H9 (cell line): Measurements from ENCODE around the gene DNLZ. TPM values are rescaled to one million over a fixed set of nuclear protein-coding genes. Genes with fewer than 3 reads are reported as not detected.

Source experiments
- DNase-seq: peaks from one replicate; pipeline ENCODE4 v3.0.0-alpha.2; 2017
- H2AFZ ChIP-seq: one replicate; pipeline ENCODE4 v1.6.1; 2013; ENCODE audit warnings: mild to moderate bottlenecking, low read length, control low read depth, moderate library complexity
- H2AK5ac ChIP-seq: 2 replicates; pipeline ENCODE4 v1.6.1; 2013; ENCODE audit warnings: low read length, control low read depth, mixed read lengths; ENCODE audit not compliant: insufficient read length
- H2BK120ac ChIP-seq: one replicate; pipeline ENCODE4 v1.6.1; 2013; ENCODE audit warnings: low read depth, mild to moderate bottlenecking, low read length, control low read depth, inconsistent platforms; ENCODE audit not compliant: poor library complexity, severe bottlenecking
- H2BK12ac ChIP-seq: 2 replicates; pipeline ENCODE4 v1.6.1; 2013; ENCODE audit warnings: low read length, control low read depth, mixed read lengths, low read depth; ENCODE audit not compliant: insufficient read length
- H2BK15ac ChIP-seq: 2 replicates; pipeline ENCODE4 v1.6.1; 2013; ENCODE audit warnings: low read depth, low read length, control low read depth
- H2BK20ac ChIP-seq: one replicate; pipeline ENCODE4 v1.6.1; 2013; ENCODE audit warnings: low read depth, mild to moderate bottlenecking, low read length, control low read depth, inconsistent platforms; ENCODE audit not compliant: poor library complexity, severe bottlenecking
- H2BK5ac ChIP-seq: 2 replicates; pipeline ENCODE4 v1.6.1; 2013; ENCODE audit warnings: low read length, control low read depth, mixed read lengths; ENCODE audit not compliant: insufficient read length
- H3K14ac ChIP-seq: 2 replicates; pipeline ENCODE4 v1.6.1; 2013; ENCODE audit warnings: low read length, control low read depth; ENCODE audit not compliant: insufficient read depth
- H3K18ac ChIP-seq: 2 replicates; pipeline ENCODE4 v1.6.1; 2013; ENCODE audit warnings: low read depth, mild to moderate bottlenecking, mixed read lengths, low read length, control low read depth; ENCODE audit not compliant: insufficient read length
- H3K23ac ChIP-seq: 2 replicates; pipeline ENCODE4 v1.6.1; 2013; ENCODE audit warnings: low read length, control low read depth, mixed read lengths, low read depth; ENCODE audit not compliant: insufficient read length
- H3K23me2 ChIP-seq: 2 replicates; pipeline ENCODE4 v1.6.1; 2013; ENCODE audit warnings: low read depth, mild to moderate bottlenecking, mixed read lengths, low read length, control low read depth; ENCODE audit not compliant: insufficient read length, poor library complexity, severe bottlenecking
- H3K27ac ChIP-seq: 2 replicates; pipeline ENCODE4 v1.5.1; 2013; ENCODE audit warnings: low read length, control low read depth, mixed read lengths, low read depth; ENCODE audit not compliant: insufficient read length
- H3K27me3 ChIP-seq: 2 replicates; pipeline ENCODE4 v1.6.1; 2013; ENCODE audit warnings: low read length, control low read depth, inconsistent platforms; ENCODE audit not compliant: insufficient read depth
- H3K4ac ChIP-seq: 2 replicates; pipeline ENCODE4 v1.6.1; 2013; ENCODE audit warnings: low read depth, mild to moderate bottlenecking, control low read depth, inconsistent platforms, low read length, moderate library complexity
- H3K4me1 ChIP-seq: 2 replicates; pipeline ENCODE4 v1.6.1; 2013; ENCODE audit warnings: low read length, control low read depth, inconsistent platforms; ENCODE audit not compliant: insufficient read depth
- H3K4me2 ChIP-seq: 2 replicates; pipeline ENCODE4 v1.6.1; 2013; ENCODE audit warnings: low read length, control low read depth, mixed read lengths; ENCODE audit not compliant: insufficient read length, insufficient read depth
- H3K56ac ChIP-seq: 2 replicates; pipeline ENCODE4 v1.6.1; 2013; ENCODE audit warnings: low read depth, mild to moderate bottlenecking, mixed read lengths, low read length, control low read depth; ENCODE audit not compliant: insufficient read length
- H3K79me1 ChIP-seq: 2 replicates; pipeline ENCODE4 v1.6.1; 2013; ENCODE audit warnings: low read depth, mild to moderate bottlenecking, moderate library complexity, low read length, control low read depth, inconsistent platforms; ENCODE audit not compliant: insufficient read depth, poor library complexity, severe bottlenecking
- H3K79me2 ChIP-seq: 2 replicates; pipeline ENCODE4 v1.6.1; 2013; ENCODE audit warnings: low read length, control low read depth, inconsistent platforms; ENCODE audit not compliant: insufficient read depth
- H3K9ac ChIP-seq: 2 replicates; pipeline ENCODE4 v1.6.1; 2013; ENCODE audit warnings: low read length, control low read depth, mixed read lengths; ENCODE audit not compliant: insufficient read length; ENCODE audit errors: extremely low read depth
- H3K9me3 ChIP-seq: one replicate; pipeline ENCODE4 v1.6.1; 2013; ENCODE audit warnings: low read depth, low read length, inconsistent platforms; ENCODE audit not compliant: control insufficient read depth
- H3T11ph ChIP-seq: one replicate; pipeline ENCODE4 v1.6.1; 2013; ENCODE audit warnings: mild to moderate bottlenecking, low read length, control low read depth, inconsistent platforms
- H4K20me1 ChIP-seq: one replicate; pipeline ENCODE4 v1.6.1; 2013; ENCODE audit not compliant: control insufficient read depth, insufficient read length, insufficient read depth
- H4K5ac ChIP-seq: 2 replicates; pipeline ENCODE4 v1.6.1; 2013; ENCODE audit warnings: low read depth, mild to moderate bottlenecking, mixed read lengths, low read length, control low read depth; ENCODE audit not compliant: insufficient read length
- H4K8ac ChIP-seq: replicated peaks from 2 replicates; pipeline ENCODE4 v1.6.1; 2013; ENCODE audit warnings: low read length, control low read depth, mixed read lengths, low read depth; ENCODE audit not compliant: insufficient read length
- H4K91ac ChIP-seq: 2 replicates; pipeline ENCODE4 v1.6.1; 2013; ENCODE audit warnings: low read depth, mild to moderate bottlenecking, moderate library complexity, mixed read lengths, low read length, control low read depth; ENCODE audit not compliant: insufficient read length
- H3K27ac Mint-ChIP-seq, 3 experiments: 2 replicates in 2 of 3; 3 replicates in 1 of 3; pipeline ENCODE4 v1.8.0; 2020 to 2021; ENCODE audit warnings: mixed read lengths in 3 of 3, mild to moderate bottlenecking in 1 of 3, moderate library complexity in 1 of 3
- H3K27me3 Mint-ChIP-seq: 2 replicates; pipeline ENCODE4 v1.8.0; 2021; ENCODE audit warnings: low read depth, mild to moderate bottlenecking, moderate library complexity, mixed read lengths
- H3K36me3 Mint-ChIP-seq, 3 experiments: 2 replicates in 2 of 3; 3 replicates in 1 of 3; pipeline ENCODE4 v1.8.0; 2020 to 2021; ENCODE audit warnings: low read depth in 3 of 3, mixed read lengths in 3 of 3; ENCODE audit not compliant: insufficient read depth in 1 of 3
- H3K4me1 Mint-ChIP-seq, 2 experiments: 2 replicates each; pipeline ENCODE4 v1.8.0; 2020; ENCODE audit warnings: mixed read lengths in 2 of 2
- H3K4me3 Mint-ChIP-seq, 2 experiments: 2 replicates in 1 of 2; 3 replicates in 1 of 2; pipeline ENCODE4 v1.8.0; 2020 to 2021; ENCODE audit warnings: mild to moderate bottlenecking in 2 of 2, mixed read lengths in 2 of 2, moderate library complexity in 1 of 2
- H3K9me3 Mint-ChIP-seq, 2 experiments: 2 replicates in 1 of 2; 3 replicates in 1 of 2; pipeline ENCODE4 v1.8.0; 2020; ENCODE audit warnings: mild to moderate bottlenecking in 2 of 2, mixed read lengths in 2 of 2, moderate library complexity in 1 of 2
- WGBS: extraction: QIAGEN DNeasy Blood & Tissue Kit; methylation state at CpG from one replicate; pipeline ENCODE4 v1.1.7; 2013; ENCODE audit warnings: missing lambda C conversion rate, low lambda C conversion rate, mixed read lengths; ENCODE audit not compliant: insufficient read length; ENCODE audit errors: extremely low coverage; 5-methylcytosine and 5-hydroxymethylcytosine counted together
- total RNA-seq: library from RNA; stranded (reverse); gene quantifications from 2 replicates; pipeline ENCODE4 v1.2.1, GENCODE V29; 2021
- TF ChIP-seq, protein P1 (sequence below): fragments of 200-600 bp; sonication (generic); conservative IDR thresholded peaks from 3 replicates; pipeline ENCODE4 v1.8.0; 2021; ENCODE audit warnings: antibody characterized with exemption, mild to moderate bottlenecking

DNLZ gene
- total RNA-seq, 1 experiment from 2014 or later = 24.8 TPM

DNA sequence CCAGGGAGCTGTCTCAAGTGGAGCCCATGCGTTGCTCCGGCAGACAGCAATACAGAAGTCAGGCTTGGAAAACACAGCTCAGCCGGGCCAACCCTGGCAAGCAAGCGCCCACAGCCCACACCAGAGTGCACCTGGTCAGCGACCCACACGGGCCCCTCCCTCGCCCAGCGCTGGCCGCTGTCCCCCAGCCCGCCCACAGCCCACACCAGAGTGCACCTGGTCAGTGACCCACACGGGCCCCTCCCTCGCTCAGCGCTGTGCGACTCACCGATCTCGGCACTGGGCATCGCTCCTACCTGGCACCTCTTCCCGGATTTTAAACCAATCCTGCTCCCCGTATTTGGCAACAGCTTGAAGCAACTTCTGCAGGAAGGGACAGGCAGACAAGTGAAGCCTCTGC lies 23.7 kb upstream of the DNLZ start:
- Histone ChIP-seq H3K27me3 (no peaks in the 10 kb centered on the region), H3K4ac (no peak overlapping the region), H2BK12ac (no peak overlapping the region), H3K23me2 (no peaks in the 10 kb centered on the region), H4K5ac (no peak overlapping the region), H3K9me3 (no peaks in the 10 kb centered on the region), H4K91ac (no peak overlapping the region), H2BK20ac (no peak overlapping the region), H3K27ac (no peak overlapping the region), H3K9ac (no peak overlapping the region), H3K79me1 (no peaks in the 10 kb centered on the region), H2AFZ (no peak overlapping the region), H2BK5ac (no peak overlapping the region), H3K14ac (no peak overlapping the region), H3K79me2 (no peaks in the 10 kb centered on the region), H2BK120ac (no peak overlapping the region), H2AK5ac (no peak overlapping the region), H3K56ac (no peak overlapping the region), H3T11ph (no peak overlapping the region), H4K8ac (no peak overlapping the region), H3K4me2 (no peak overlapping the region), H3K4me1 (no peaks in the 10 kb centered on the region), H3K23ac (no peak overlapping the region), H3K18ac (no peak overlapping the region), H4K20me1 (no peaks in the 10 kb centered on the region), H2BK15ac (no peak overlapping the region)
- Mint-ChIP-seq H3K4me3 (no peak overlapping the region), H3K4me1 (no peaks in the 10 kb centered on the region), H3K9me3 (no peaks in the 10 kb centered on the region), H3K36me3 (peaks cover 43 to 87% (median 78%) of the 10 kb centered on the region in 3 experiments; a peak in 6 of 7 replicates), H3K27me3 (no peaks in the 10 kb centered on the region), H3K27ac (no peak overlapping the region)
- no peak for DNase-seq
- TF ChIP-seq, protein P1, sequence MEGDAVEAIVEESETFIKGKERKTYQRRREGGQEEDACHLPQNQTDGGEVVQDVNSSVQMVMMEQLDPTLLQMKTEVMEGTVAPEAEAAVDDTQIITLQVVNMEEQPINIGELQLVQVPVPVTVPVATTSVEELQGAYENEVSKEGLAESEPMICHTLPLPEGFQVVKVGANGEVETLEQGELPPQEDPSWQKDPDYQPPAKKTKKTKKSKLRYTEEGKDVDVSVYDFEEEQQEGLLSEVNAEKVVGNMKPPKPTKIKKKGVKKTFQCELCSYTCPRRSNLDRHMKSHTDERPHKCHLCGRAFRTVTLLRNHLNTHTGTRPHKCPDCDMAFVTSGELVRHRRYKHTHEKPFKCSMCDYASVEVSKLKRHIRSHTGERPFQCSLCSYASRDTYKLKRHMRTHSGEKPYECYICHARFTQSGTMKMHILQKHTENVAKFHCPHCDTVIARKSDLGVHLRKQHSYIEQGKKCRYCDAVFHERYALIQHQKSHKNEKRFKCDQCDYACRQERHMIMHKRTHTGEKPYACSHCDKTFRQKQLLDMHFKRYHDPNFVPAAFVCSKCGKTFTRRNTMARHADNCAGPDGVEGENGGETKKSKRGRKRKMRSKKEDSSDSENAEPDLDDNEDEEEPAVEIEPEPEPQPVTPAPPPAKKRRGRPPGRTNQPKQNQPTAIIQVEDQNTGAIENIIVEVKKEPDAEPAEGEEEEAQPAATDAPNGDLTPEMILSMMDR = no peak
- no CpG with 5 or more reads among the region's 19 CpGs for WGBS
